NCI-H146 treated with DMSO at 0.1 percent for 48 hours (cell line): ENCODE results near the gene NKAIN2.

Source experiments
- DNase-seq: peaks from one replicate; lab custom pipeline; 2025; ENCODE audit not compliant: unreplicated experiment; lab: John Stamatoyannopoulos, UW

Gene NKAIN2

DNA sequence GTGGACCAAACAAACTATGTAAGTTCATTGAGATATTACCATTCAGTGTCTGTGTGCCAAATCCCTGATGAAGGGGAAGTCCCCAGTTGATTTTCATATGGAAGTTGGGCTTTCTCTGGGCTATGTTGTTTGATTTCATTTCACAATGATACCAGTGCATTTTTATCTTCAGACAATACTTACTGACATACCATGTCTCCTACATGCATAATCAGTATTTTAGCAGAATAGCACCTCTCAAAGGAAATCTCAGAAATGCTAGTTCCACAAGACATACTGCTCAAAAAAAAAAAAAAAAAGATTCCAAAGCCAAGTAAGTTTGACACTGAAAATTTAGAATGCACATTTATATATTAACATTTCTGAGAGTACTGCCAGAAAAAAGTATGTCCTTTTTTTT lies 989.7 kb downstream of the NKAIN2 start:
- DNase-seq = no peak

DNA sequence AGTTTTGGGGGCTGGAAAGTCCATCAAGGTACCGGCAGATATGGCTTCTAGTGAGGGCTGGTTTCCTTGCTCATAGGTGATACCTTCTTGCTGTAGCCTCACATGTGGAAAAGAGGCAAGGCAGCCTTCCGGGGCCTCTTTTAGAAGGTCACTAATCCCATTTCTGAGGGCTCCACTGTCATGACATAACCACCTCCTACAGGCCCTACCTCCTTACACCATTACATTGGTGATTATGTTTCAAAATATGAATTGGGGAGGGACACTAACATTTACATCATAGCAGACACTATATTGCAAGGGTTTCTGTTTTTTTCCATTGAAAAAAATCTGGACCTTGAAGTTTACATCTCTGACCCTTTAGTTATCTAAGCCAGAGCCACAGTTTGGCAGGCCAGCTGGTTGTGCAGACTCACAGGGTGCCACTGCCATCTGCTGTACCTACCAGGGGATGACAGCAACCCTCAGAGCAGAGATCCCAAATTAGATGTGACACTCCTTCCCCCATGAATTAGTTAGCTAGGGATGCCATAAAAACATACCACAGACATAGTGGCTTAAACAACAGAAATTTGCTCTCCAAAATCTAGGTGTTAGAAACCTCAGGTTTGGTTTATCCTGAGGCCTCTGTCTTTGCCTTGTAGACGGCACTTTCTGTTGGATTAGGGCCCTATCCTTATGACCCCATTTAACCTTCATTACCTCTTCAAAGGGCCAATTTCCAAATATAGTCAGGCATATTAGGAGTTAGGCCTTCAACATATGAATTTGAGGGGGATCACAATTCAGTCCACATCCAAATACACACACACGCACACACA lies 992.2 kb downstream of the NKAIN2 start:
- peak; percentile 37 for DNase-seq

DNA sequence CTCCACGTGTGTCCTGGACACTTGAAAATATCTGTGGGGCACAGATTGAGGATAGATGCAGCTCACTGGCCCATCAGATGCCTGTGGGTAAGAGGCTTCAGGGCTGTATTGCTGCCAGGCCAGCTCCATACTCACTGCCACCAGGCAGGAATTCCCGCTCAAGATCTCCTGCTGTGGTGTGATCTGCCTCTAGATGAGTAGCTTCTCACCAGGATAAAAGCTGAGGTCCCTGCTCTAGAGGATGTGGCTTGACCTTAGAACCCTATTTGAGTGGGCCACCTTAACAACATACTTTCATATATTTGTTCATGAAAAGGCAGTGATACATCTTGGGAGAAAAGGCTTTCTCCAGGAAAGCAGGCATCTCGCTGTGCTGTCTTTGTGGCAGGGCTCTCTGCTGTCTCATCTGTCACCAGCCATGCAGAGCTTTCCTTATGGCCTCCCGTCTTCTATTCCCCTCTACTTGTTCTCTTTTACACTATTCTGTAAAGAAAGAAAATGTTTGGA lies 992.9 kb downstream of the NKAIN2 start:
- DNase-seq = no peak

DNA sequence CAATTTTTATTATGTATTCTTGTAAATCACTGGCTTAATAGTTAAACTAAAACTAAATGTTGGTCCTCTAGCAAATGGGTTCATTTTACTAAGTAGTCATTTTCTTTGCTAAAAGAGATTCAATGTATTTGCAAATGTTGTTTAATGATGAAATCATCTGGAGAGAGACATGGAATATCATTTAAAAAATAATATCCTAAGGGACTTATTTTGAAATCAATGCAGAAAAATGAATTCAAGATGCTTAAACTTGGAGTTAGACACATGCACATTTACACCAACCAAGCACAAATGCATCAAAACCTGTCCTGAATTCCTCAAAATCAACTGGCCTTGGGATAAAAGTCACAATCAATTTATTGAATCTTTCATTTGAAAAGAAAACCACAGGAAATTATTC lies 993.6 kb downstream of the NKAIN2 start:
- DNase-seq = no peak

- no peak for DNase-seq
These were observed 995.4 kb downstream of the NKAIN2 start for GRCh38 chr6:124798942-124799496.

- no peak for DNase-seq
These were observed 996.0 kb downstream of the NKAIN2 start for GRCh38 chr6:124799638-124800037.

- no peak for DNase-seq
These were observed 996.6 kb downstream of the NKAIN2 start for GRCh38 chr6:124800222-124800621.

DNA sequence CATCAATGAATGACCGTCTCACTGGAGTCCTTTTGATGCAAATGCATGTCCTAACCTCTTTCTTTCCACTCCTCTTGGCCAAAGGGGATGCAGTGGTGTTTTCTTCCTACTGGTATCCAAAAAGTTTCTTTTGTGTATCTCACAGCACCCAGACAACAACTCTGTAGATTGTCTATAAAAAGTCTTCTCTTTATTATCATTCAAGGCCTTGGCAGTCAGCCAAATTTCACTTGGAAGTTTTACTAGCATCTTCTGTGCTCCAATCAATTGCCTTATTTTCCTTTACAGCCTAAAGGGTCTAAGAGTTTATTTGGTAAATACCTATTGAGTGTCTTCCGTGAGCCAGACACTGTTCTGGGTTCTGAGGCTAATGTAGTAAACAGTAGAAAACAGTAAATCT lies 1008.4 kb downstream of the NKAIN2 start:
- no peak for DNase-seq

DNA sequence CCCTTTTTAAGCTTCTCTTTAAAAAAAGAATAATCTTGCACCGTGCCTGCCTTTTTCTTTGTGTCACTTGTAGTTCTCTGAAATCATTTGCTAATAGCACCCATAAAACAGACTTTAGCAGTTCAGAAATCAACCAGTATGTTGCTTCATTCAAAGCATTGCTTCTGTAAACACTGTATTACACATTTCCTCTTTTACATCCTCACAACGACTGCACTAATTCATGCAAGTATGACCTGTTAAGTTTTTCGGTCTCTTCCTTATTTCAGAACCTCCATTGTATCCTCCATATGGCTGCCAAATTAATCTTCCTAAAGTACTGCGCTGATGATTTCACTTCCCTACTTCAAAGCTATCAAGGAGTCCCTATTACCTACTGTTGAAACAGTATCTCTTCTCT lies 1015.7 kb downstream of the NKAIN2 start:
- DNase-seq = no peak

GRCh38 chr6:124822204-124822613 lies 1018.5 kb downstream of the NKAIN2 start:
- no peak for DNase-seq

DNA sequence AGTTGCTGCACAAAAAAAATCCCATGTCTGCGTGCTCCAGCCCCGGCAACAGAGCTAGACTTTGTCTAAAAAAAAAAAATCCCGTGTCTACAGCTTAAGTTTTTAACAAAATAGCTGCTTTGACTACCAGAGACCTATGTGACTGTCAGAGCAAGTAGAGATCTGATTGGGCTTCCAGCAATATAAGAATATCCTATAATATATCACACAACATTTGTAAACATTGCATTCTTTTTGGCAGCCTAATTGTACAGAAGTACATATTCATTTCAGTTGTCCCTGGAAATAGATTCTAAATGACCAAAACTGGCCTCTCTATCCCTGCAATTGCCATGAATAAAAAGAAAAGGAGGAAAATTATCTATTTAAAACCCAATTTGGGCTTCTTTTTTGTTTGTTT lies 1019.1 kb downstream of the NKAIN2 start:
- no peak for DNase-seq

DNA sequence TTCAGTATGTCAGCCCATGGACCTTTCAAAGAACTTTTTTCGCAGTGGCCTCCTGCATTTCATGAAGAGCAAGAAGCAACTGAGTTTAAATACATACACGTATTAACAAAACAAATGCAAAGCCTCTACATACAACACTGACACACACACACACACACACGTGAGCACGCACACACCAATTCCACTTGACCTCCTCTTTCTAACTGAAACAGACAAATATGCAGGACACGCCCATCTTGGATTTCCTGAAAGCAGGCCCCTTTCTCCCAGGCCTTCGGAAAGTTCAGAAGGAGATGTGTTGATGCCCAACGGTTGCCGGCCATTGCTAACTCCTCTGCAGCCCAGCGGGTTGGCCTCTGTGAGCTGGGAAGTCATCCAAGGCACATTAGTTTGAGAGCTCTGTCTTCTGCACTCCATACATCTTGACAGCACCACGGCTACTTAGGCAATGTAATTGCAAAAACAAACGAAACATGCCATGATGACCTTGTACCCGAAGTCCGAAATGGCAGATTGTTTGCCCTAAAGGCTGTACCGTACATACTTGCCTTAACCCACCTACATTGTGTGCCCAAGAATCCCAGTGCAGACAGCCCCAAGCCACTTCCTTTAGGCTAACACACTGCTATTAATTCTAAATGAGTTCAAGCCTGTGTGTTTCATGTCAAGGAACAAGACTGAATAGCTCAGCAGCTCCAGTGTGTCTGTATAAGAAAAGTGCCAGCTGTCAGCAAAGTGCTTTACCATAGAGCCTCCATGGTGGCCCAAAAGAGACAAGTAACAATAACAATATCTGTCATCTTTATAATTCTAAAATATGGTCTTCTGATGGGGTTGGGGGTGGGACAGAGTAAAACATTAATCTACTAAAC lies 1019.8 kb downstream of the NKAIN2 start:
- DNase-seq = no peak

GRCh38 chr6:124825564-124825963 lies 1021.9 kb downstream of the NKAIN2 start:
- peak; percentile 78 for DNase-seq

DNA sequence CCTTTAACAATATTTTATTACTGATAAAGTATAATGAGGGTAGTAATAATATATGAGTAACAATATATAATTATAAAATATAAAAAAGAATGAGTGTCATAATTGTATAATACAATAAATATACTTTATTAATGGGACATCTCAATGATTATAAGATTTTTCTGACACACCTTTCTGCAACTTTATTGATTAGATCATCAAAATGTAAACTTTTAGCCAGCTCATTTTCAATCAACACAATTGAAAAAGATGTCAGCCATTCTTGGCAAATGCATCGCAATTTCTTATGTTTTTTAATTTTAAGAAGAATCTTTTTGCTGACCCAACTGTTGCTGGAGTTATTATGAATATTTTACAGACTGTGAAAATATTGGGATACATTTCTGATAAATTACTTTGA lies 1026.2 kb downstream of the NKAIN2 start:
- DNase-seq = no peak

DNA sequence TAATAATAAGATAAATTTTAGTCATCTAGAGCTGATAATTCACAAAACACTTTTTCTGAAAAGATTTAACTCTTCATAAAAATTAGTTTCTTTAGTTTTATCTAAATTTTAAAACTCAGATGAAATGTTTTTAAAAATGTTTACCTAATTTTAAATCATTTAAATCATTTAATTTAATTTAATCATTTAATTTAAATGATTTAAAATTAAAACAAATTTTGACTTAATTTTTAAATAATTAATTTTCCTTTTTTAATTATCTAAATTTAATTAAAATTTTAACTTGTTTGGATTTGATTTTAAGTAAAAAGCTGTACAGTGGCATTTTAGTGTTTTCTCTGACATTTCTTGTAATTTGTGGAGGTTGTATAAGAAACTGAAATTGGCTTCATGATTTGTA lies 1026.8 kb downstream of the NKAIN2 start:
- DNase-seq = no peak

DNA sequence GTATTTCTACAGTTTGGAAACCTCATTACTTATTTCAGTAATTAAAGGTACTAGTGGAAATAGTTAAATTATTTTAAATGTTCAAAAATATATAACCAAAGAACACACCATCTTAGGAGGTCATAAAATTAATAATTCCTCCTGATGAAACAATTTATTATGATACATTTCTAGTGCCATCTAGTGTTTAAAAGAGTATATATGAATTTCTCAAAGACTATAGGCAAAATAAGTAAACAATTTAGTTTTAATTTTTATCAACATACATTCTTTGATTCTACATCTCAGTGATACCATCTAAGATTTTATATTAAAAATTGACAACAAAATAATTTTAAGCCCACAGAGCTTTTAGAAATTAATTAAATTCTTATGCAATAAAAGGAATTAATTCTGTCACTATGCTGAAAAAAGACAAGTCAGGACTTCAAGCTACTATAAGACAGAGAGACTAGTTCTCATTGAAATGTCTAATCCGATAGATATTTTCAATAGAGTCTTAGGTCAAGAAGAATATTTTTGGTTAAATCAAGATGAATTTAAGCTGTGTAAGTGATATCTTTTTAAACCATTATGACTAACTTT lies 1050.8 kb downstream of the NKAIN2 start:
- DNase-seq = peak; percentile 57

GRCh38 chr6:124857746-124858145 lies 1054.1 kb downstream of the NKAIN2 start:
- no peak for DNase-seq

GRCh38 chr6:124858564-124858963 lies 1054.9 kb downstream of the NKAIN2 start:
- no peak for DNase-seq

DNA sequence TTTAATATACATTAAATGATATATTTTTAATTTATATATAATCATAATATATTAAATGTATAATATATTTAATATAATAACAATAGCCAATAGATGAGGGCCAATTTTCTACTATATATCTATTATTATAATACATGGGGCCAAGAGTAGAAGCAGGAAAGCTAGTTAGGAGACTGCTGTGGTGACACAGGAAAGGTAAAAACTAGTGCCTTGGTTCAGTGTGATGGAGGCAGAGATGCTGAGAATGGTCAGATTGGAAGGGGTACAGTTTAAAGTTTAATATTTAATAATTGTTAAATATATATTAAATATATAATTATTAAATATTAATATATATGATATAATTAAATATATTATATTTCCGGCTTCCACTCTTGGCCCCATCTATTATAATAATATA lies 1055.7 kb downstream of the NKAIN2 start:
- no peak for DNase-seq

DNA sequence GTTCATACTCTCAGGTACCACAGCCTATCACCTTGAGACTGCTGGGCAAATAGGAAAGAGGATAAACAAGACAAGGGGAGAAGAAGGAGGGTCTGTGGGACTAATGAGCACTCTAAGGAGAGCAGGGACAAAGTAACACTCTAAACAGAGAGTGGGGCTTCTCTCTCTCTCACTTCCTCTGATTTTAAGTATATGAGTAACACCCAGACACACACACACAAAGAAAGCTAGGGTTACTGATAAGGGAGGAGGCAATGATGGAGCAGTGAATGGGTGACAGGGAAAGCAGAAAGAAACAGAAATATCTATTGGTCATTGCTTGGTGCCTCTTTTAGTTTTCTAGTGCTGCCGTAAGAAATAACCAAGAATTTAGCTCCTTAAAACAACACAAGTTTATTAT lies 1062.4 kb downstream of the NKAIN2 start:
- DNase-seq = no peak

DNA sequence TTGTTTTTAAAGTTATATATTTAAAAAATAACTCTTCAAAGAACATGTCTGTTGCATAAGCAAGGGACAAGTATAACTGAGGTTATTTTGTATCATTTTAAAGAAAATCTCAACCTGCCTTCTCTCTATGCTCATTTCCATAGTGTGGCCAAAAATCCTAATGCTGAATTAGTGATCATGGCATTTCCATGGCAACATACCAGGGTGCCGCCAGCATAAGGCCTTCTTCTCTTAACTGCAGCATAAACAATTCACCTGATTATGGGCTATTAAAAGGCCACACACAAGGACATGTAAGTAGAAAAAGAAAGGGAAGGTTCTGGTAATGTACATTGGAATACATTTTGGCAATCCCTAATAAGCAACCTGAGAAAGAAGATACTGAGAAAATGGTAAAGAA lies 1063.5 kb downstream of the NKAIN2 start:
- peak; percentile 43 for DNase-seq
